GM19463 (cell line): ENCODE measurements around the gene EIF3A.

ENCODE experiments used
- ATAC-seq: cut with Tn5 transposase; IDR thresholded peaks from one replicate; pipeline ENCODE4 v1.9.1; 2021; ENCODE audit warnings: mild to moderate bottlenecking, moderate library complexity; ENCODE audit not compliant: unreplicated experiment

EIF3A gene

GRCh38 chr10:119022846-119023552, 57.6 kb downstream of the EIF3A start:
- ATAC-seq = no peak

GRCh38 chr10:119020627-119020946, 60.0 kb downstream of the EIF3A start:
- ATAC-seq = no peak

GRCh38 chr10:119007211-119007574, 73.4 kb downstream of the EIF3A start:
- ATAC-seq = no peak

GRCh38 chr10:119006451-119007210, 74.0 kb downstream of the EIF3A start:
- no peak for ATAC-seq

- ATAC-seq = no peak
These were observed 75.1 kb downstream of the EIF3A start for GRCh38 chr10:119005362-119006043.

- ATAC-seq = no peak
These were observed 76.9 kb downstream of the EIF3A start for GRCh38 chr10:119003572-119004289.

- no peak for ATAC-seq
These were observed 78.7 kb downstream of the EIF3A start for GRCh38 chr10:119001717-119002500.

GRCh38 chr10:118998183-118998582, 82.4 kb downstream of the EIF3A start:
- no peak for ATAC-seq

- ATAC-seq = no peak
These were observed 83.2 kb downstream of the EIF3A start for GRCh38 chr10:118997379-118997778.

- ATAC-seq = no peak
These were observed 84.9 kb downstream of the EIF3A start for GRCh38 chr10:118995739-118996138.

- ATAC-seq = no peak
These were observed 86.3 kb downstream of the EIF3A start for GRCh38 chr10:118994321-118994720.

GRCh38 chr10:118993214-118993613, 87.4 kb downstream of the EIF3A start:
- ATAC-seq = no peak

GRCh38 chr10:118992496-118992895, 88.1 kb downstream of the EIF3A start:
- no peak for ATAC-seq

GRCh38 chr10:118990326-118990725, 90.3 kb downstream of the EIF3A start:
- ATAC-seq = no peak

- ATAC-seq = peak; percentile 70
These were observed 93.5 kb downstream of the EIF3A start for GRCh38 chr10:118986815-118987790.

- ATAC-seq = no peak
These were observed 95.0 kb downstream of the EIF3A start for GRCh38 chr10:118985576-118985975.
